ENCODE data around the gene AP1G2. TPM values are rescaled to one million over a fixed set of nuclear protein-coding genes. Genes with fewer than 3 reads are reported as not detected.

Gene AP1G2
- total and polyA plus RNA-seq, 4 donors: 12.4 to 26.6 (median 17.3) TPM

GRCh38 chr14:23517650-23518326 is 49.8 kb downstream of the AP1G2 start:
- no peak for TF ChIP-seq MAX (IDR thresholded peaks at IDR 0.05)
- no peak for TF ChIP-seq HNF4G (IDR thresholded peaks at IDR 0.05)
- TF ChIP-seq NR2F2 (IDR thresholded peaks at IDR 0.05): no peak
- TF ChIP-seq SP1 (IDR thresholded peaks at IDR 0.05): no peak
- no peak for TF ChIP-seq YY1 (IDR thresholded peaks at IDR 0.05)
- Histone ChIP-seq H3K9ac (ENCODE audit: low read depth in 1 of 2, low read length in 2 of 2) (no peak overlapping the region), H3K4me3 (ENCODE audit: low read depth in 1 of 3, low read length in 3 of 3) (no peak overlapping the region), H3K27ac (ENCODE audit: low read depth in 1 of 2, low read length in 2 of 2) (no peak overlapping the region), H3K4me1 (ENCODE audit: control insufficient read depth in 4 of 4, insufficient read depth in 4 of 4, low read length in 3 of 4) (no peaks in the 10 kb centered on the region), H3K27me3 (ENCODE audit: control insufficient read depth in 4 of 4, insufficient read depth in 4 of 4, low read length in 3 of 4) (no peaks in the 10 kb centered on the region), H3K36me3 (ENCODE audit: control insufficient read depth in 4 of 4, insufficient read depth in 3 of 4, low read depth in 1 of 4, low read length in 3 of 4) (no peaks in the 10 kb centered on the region), H3K9me3 (ENCODE audit: control insufficient read depth in 4 of 4, low read length in 3 of 4) (no peaks in the 10 kb centered on the region)
- WGBS: 87% methylated on average over 6 of the region's 6 CpGs
- DNase-seq (ENCODE audit: low spot score): no peak

- Histone ChIP-seq H3K36me3 (ENCODE audit: control insufficient read depth in 4 of 4, insufficient read depth in 3 of 4, low read depth in 1 of 4, low read length in 3 of 4) (no peaks in the 10 kb centered on the region), H3K27ac (ENCODE audit: low read depth in 1 of 2, low read length in 2 of 2) (no peak overlapping the region), H3K9me3 (ENCODE audit: control insufficient read depth in 4 of 4, low read length in 3 of 4) (no peaks in the 10 kb centered on the region), H3K4me1 (ENCODE audit: control insufficient read depth in 4 of 4, insufficient read depth in 4 of 4, low read length in 3 of 4) (no peaks in the 10 kb centered on the region), H3K9ac (ENCODE audit: low read depth in 1 of 2, low read length in 2 of 2) (no peak overlapping the region), H3K4me3 (ENCODE audit: low read depth in 1 of 3, low read length in 3 of 3) (no peak overlapping the region), H3K27me3 (ENCODE audit: control insufficient read depth in 4 of 4, insufficient read depth in 4 of 4, low read length in 3 of 4) (no peaks in the 10 kb centered on the region)
- WGBS: 82% methylated on average over 3 of the region's 3 CpGs
- DNase-seq (ENCODE audit: low spot score): no peak
- no peak for TF ChIP-seq CTCF (IDR thresholded peaks at IDR 0.05; ENCODE audit: low read depth, low read length, missing input control)
- no peak for TF ChIP-seq GABPA (IDR thresholded peaks at IDR 0.05 in 1 of 2, conservative IDR thresholded peaks at IDR 0.05 in 1 of 2)
- TF ChIP-seq MAX (IDR thresholded peaks at IDR 0.05): no peak
- no peak for TF ChIP-seq JUND (IDR thresholded peaks at IDR 0.05)
- no peak for TF ChIP-seq NR2F2 (IDR thresholded peaks at IDR 0.05)
- no peak for TF ChIP-seq SP1 (IDR thresholded peaks at IDR 0.05)
- TF ChIP-seq RAD21 (IDR thresholded peaks at IDR 0.05): no peak
- TF ChIP-seq TAF1 (conservative IDR thresholded peaks at IDR 0.05): no peak
- no peak for TF ChIP-seq FOXA1 (IDR thresholded peaks at IDR 0.05)
Observed at GRCh38 chr14:23514644-23514957, 53.0 kb downstream of the AP1G2 start.

- no peak for DNase-seq (ENCODE audit: low spot score)
- no peak overlapping the region for H3K27ac ChIP-seq (ENCODE audit: low read depth in 1 of 2, low read length in 2 of 2)
- H3K4me3 ChIP-seq (ENCODE audit: low read depth in 1 of 3, low read length in 3 of 3): no peak overlapping the region
- H3K36me3 ChIP-seq (ENCODE audit: control insufficient read depth in 4 of 4, insufficient read depth in 3 of 4, low read depth in 1 of 4, low read length in 3 of 4): no peaks in the 10 kb centered on the region
- no peaks in the 10 kb centered on the region for H3K27me3 ChIP-seq (ENCODE audit: control insufficient read depth in 4 of 4, insufficient read depth in 4 of 4, low read length in 3 of 4)
- H3K9ac ChIP-seq (ENCODE audit: low read depth in 1 of 2, low read length in 2 of 2): no peak overlapping the region
- WGBS: 91% methylated on average over 8 of the region's 8 CpGs
- H3K4me1 ChIP-seq (ENCODE audit: control insufficient read depth in 4 of 4, insufficient read depth in 4 of 4, low read length in 3 of 4): no peaks in the 10 kb centered on the region
- H3K9me3 ChIP-seq (ENCODE audit: control insufficient read depth in 4 of 4, low read length in 3 of 4): no peaks in the 10 kb centered on the region
- TF ChIP-seq NR2F2 (IDR thresholded peaks at IDR 0.05): no peak
- no peak for TF ChIP-seq JUND (IDR thresholded peaks at IDR 0.05)
- no peak for TF ChIP-seq SP1 (IDR thresholded peaks at IDR 0.05)
- TF ChIP-seq RAD21 (IDR thresholded peaks at IDR 0.05): no peak
- no peak for TF ChIP-seq CTCF (IDR thresholded peaks at IDR 0.05; ENCODE audit: low read depth, low read length, missing input control)
- TF ChIP-seq YY1 (IDR thresholded peaks at IDR 0.05): no peak
- TF ChIP-seq REST (IDR thresholded peaks at IDR 0.05): no peak
- no peak for TF ChIP-seq ATF3 (IDR thresholded peaks at IDR 0.05)
- no peak for TF ChIP-seq RXRA (IDR thresholded peaks at IDR 0.05)
- TF ChIP-seq MAX (IDR thresholded peaks at IDR 0.05): no peak
- TF ChIP-seq FOXA1 (IDR thresholded peaks at IDR 0.05): no peak
- TF ChIP-seq HNF4A (conservative IDR thresholded peaks at IDR 0.05): no peak
Observed at GRCh38 chr14:23513818-23514643, 53.6 kb downstream of the AP1G2 start.
